Stimulated activated CD8-positive, alpha-beta memory T cell treated with anti-CD3 and anti-CD28 coated beads, Interleukin-15, amount 100 ng/mL, for 48 hours (primary cell): ENCODE results near the gene KCNF1.

Source experiments
- DNase-seq, 2 donors: peaks; one replicate each; pipeline ENCODE4 v3.0.0-alpha.2; 2020; ENCODE audit warnings: low read depth in 2 of 2

Gene KCNF1

GRCh38 chr2:10920764-10921388 is 9.1 kb downstream of the KCNF1 start:
- DNase-seq: no peak

GRCh38 chr2:10921525-10921924 is 9.8 kb downstream of the KCNF1 start:
- no peak for DNase-seq

- no peak for DNase-seq
Measured at GRCh38 chr2:10922307-10923007, 10.7 kb downstream of the KCNF1 start.

GRCh38 chr2:10923008-10923375 is 11.3 kb downstream of the KCNF1 start:
- no peak for DNase-seq

- DNase-seq: no peak
Measured at GRCh38 chr2:10923965-10924364, 12.2 kb downstream of the KCNF1 start.

GRCh38 chr2:10924441-10924840 is 12.7 kb downstream of the KCNF1 start:
- no peak for DNase-seq

- no peak for DNase-seq
Measured at GRCh38 chr2:10924859-10925258, 13.1 kb downstream of the KCNF1 start.

GRCh38 chr2:10926191-10926820 is 14.6 kb downstream of the KCNF1 start:
- no peak for DNase-seq

GRCh38 chr2:10930721-10931516 is 19.2 kb downstream of the KCNF1 start:
- no peak for DNase-seq

GRCh38 chr2:10931710-10932255 is 20.0 kb downstream of the KCNF1 start:
- DNase-seq: no peak

GRCh38 chr2:10932345-10933151 is 20.8 kb downstream of the KCNF1 start:
- DNase-seq: no peak

GRCh38 chr2:10933700-10934225 is 22.0 kb downstream of the KCNF1 start:
- no peak for DNase-seq

GRCh38 chr2:10934308-10934978 is 22.7 kb downstream of the KCNF1 start:
- DNase-seq: no peak

- no peak for DNase-seq
Measured at GRCh38 chr2:10934979-10935350, 23.2 kb downstream of the KCNF1 start.

- no peak for DNase-seq
Measured at GRCh38 chr2:10935366-10935918, 23.7 kb downstream of the KCNF1 start.

- DNase-seq: no peak
Measured at GRCh38 chr2:10935953-10936942, 24.5 kb downstream of the KCNF1 start.

GRCh38 chr2:10939058-10939457 is 27.3 kb downstream of the KCNF1 start:
- DNase-seq: no peak

- DNase-seq: no peak
Measured at GRCh38 chr2:10940596-10940995, 28.9 kb downstream of the KCNF1 start.

GRCh38 chr2:10941383-10941782 is 29.6 kb downstream of the KCNF1 start:
- DNase-seq: no peak
